Activated CD4-positive, alpha-beta T cell treated with anti-CD3 and anti-CD28 coated beads for 36 hours (primary cell): ENCODE data around the gene NEGR1. TPM values are rescaled to one million over a fixed set of nuclear protein-coding genes. Genes with fewer than 3 reads are reported as not detected.

Source experiments
- ATAC-seq: fragments of 200-7000 bp; cut with Tn5 transposase; one replicate; pipeline ENCODE4 v1.10.0; 2021; ENCODE audit warnings: mild to moderate bottlenecking, moderate library complexity
- CTCF ChIA-PET: fragments of 350-600 bp; sonication (Branson Sonifier 250); formaldehyde crosslinking; loops from one replicate; lab custom pipeline; 2021; ENCODE audit warnings: antibody characterized with exemption; lab: Charles Lee
- POLR2A ChIA-PET: fragments of 350-600 bp; sonication (Branson Sonifier 250); formaldehyde crosslinking; loops from one replicate; lab custom pipeline; 2021; ENCODE audit warnings: antibody characterized with exemption, inconsistent platforms; lab: Charles Lee
- DNase-seq: peaks from one replicate; pipeline ENCODE4 v3.0.0-alpha.2; 2020
- H3K27ac Mint-ChIP-seq: one replicate; pipeline ENCODE4 v1.8.0; 2021; ENCODE audit warnings: mixed read lengths
- H3K27me3 Mint-ChIP-seq: one replicate; pipeline ENCODE4 v1.8.0; 2021; ENCODE audit warnings: mixed read lengths
- H3K36me3 Mint-ChIP-seq: one replicate; pipeline ENCODE4 v1.8.0; 2021; ENCODE audit warnings: low read depth, mixed read lengths
- H3K4me1 Mint-ChIP-seq: one replicate; pipeline ENCODE4 v1.8.0; 2021; ENCODE audit warnings: mixed read lengths
- H3K4me3 Mint-ChIP-seq: one replicate; pipeline ENCODE4 v1.8.0; 2021; ENCODE audit warnings: mild to moderate bottlenecking, moderate library complexity, mixed read lengths
- H3K9me3 Mint-ChIP-seq: one replicate; pipeline ENCODE4 v1.8.0; 2021; ENCODE audit warnings: low read depth, mixed read lengths
- intact Hi-C, 2 experiments: fragments of 100-400 bp; cut with DNase I in 1 of 2; cut with micrococcal nuclease in 1 of 2; formaldehyde crosslinking; loops; one replicate each; pipeline versions ENCODE4 v1.14.2 to v1.15.1; 2022 to 2024; cut with DNase I, micrococcal nuclease
- total RNA-seq, 2 experiments: library from RNA; stranded (reverse); gene quantifications; one replicate each; pipeline ENCODE4 v1.2.3, GENCODE V29; 2021

NEGR1 gene
- total RNA-seq, 2 experiments from 2014 or later = not detected

- no peaks in the 10 kb centered on the region for H3K4me1 Mint-ChIP-seq
- no peak overlapping the region for H3K27ac Mint-ChIP-seq
- H3K27me3 Mint-ChIP-seq = no peaks in the 10 kb centered on the region
- ChIA-PET POLR2A (no interaction called here), CTCF (no interaction called here)
- H3K9me3 Mint-ChIP-seq = no peaks in the 10 kb centered on the region
- DNase-seq (no peak), ATAC-seq (no peak)
- H3K4me3 Mint-ChIP-seq = no peak overlapping the region
- H3K36me3 Mint-ChIP-seq = no peaks in the 10 kb centered on the region
- intact Hi-C loops = no loop called here
Observed at GRCh38 chr1:72064196-72065075, 217.9 kb downstream of the NEGR1 start.

- DNase-seq = no peak
- Mint-ChIP-seq H3K27ac (no peak overlapping the region), H3K4me1 (no peaks in the 10 kb centered on the region), H3K4me3 (no peak overlapping the region), H3K27me3 (no peaks in the 10 kb centered on the region), H3K9me3 (no peaks in the 10 kb centered on the region), H3K36me3 (no peaks in the 10 kb centered on the region)
- POLR2A ChIA-PET = no interaction called here
- CTCF ChIA-PET = no interaction called here
- intact Hi-C loops = no loop called here
- ATAC-seq = no peak
Observed at GRCh38 chr1:72063364-72064044, 218.8 kb downstream of the NEGR1 start.

GRCh38 chr1:72062584-72062983, 219.8 kb downstream of the NEGR1 start:
- ATAC-seq (no peak), DNase-seq (no peak)
- POLR2A ChIA-PET = no interaction called here
- no peaks in the 10 kb centered on the region for H3K27me3 Mint-ChIP-seq
- intact Hi-C loops = no loop called here
- no peaks in the 10 kb centered on the region for H3K36me3 Mint-ChIP-seq
- no peaks in the 10 kb centered on the region for H3K4me1 Mint-ChIP-seq
- H3K9me3 Mint-ChIP-seq = no peaks in the 10 kb centered on the region
- no peak overlapping the region for H3K27ac Mint-ChIP-seq
- CTCF ChIA-PET = no interaction called here
- H3K4me3 Mint-ChIP-seq = no peak overlapping the region

- Mint-ChIP-seq H3K36me3 (no peaks in the 10 kb centered on the region), H3K9me3 (no peaks in the 10 kb centered on the region), H3K27ac (no peak overlapping the region), H3K4me1 (no peaks in the 10 kb centered on the region), H3K27me3 (no peaks in the 10 kb centered on the region), H3K4me3 (no peak overlapping the region)
- no peak for DNase-seq
- intact Hi-C loops = no loop called here
- POLR2A ChIA-PET = no interaction called here
- ATAC-seq = no peak
- CTCF ChIA-PET = no interaction called here
Observed at GRCh38 chr1:72060466-72061245, 221.7 kb downstream of the NEGR1 start.

- DNase-seq (no peak), ATAC-seq (no peak)
- ChIA-PET CTCF (no interaction called here), POLR2A (no interaction called here)
- Mint-ChIP-seq H3K27ac (no peak overlapping the region), H3K4me1 (no peaks in the 10 kb centered on the region), H3K27me3 (no peaks in the 10 kb centered on the region), H3K4me3 (no peak overlapping the region), H3K36me3 (no peaks in the 10 kb centered on the region), H3K9me3 (no peaks in the 10 kb centered on the region)
- intact Hi-C loops = no loop called here
Observed at GRCh38 chr1:72056516-72056915, 225.8 kb downstream of the NEGR1 start.

- H3K27me3 Mint-ChIP-seq = no peaks in the 10 kb centered on the region
- intact Hi-C loops = no loop called here
- ATAC-seq (no peak), DNase-seq (no peak)
- H3K4me3 Mint-ChIP-seq = no peak overlapping the region
- no peak overlapping the region for H3K27ac Mint-ChIP-seq
- no peaks in the 10 kb centered on the region for H3K9me3 Mint-ChIP-seq
- ChIA-PET CTCF (interaction anchor here (0.9 kb wide), 1 partner anchor 27 kb away, joined by 3 read pairs; no protein-coding TSS in a partner anchor), POLR2A (no interaction called here)
- H3K36me3 Mint-ChIP-seq = no peaks in the 10 kb centered on the region
- H3K4me1 Mint-ChIP-seq = no peaks in the 10 kb centered on the region
Observed at GRCh38 chr1:72051538-72051937, 230.8 kb downstream of the NEGR1 start.

GRCh38 chr1:72050551-72050950, 231.8 kb downstream of the NEGR1 start:
- no peak for ATAC-seq
- ChIA-PET POLR2A (no interaction called here), CTCF (no interaction called here)
- Mint-ChIP-seq H3K27me3 (no peaks in the 10 kb centered on the region), H3K27ac (no peak overlapping the region), H3K4me1 (no peaks in the 10 kb centered on the region), H3K9me3 (no peaks in the 10 kb centered on the region), H3K36me3 (no peaks in the 10 kb centered on the region), H3K4me3 (no peak overlapping the region)
- intact Hi-C loops = no loop called here
- no peak for DNase-seq

- no peak overlapping the region for H3K4me3 Mint-ChIP-seq
Observed at GRCh38 chr1:72037745-72038343, 244.5 kb downstream of the NEGR1 start.

GRCh38 chr1:72034827-72035226, 247.5 kb downstream of the NEGR1 start:
- H3K4me1 Mint-ChIP-seq = no peaks in the 10 kb centered on the region
- intact Hi-C loops = loop anchor here in 1 of 2 experiments (5.0 kb wide), 2 partner anchors 448 to 943 kb away; no protein-coding TSS in a partner anchor
- no peaks in the 10 kb centered on the region for H3K36me3 Mint-ChIP-seq
- H3K9me3 Mint-ChIP-seq = no peaks in the 10 kb centered on the region
- no peak for ATAC-seq
- H3K27ac Mint-ChIP-seq = no peak overlapping the region
- no peaks in the 10 kb centered on the region for H3K27me3 Mint-ChIP-seq
- CTCF ChIA-PET = no interaction called here
- no peak overlapping the region for H3K4me3 Mint-ChIP-seq
- POLR2A ChIA-PET = no interaction called here
- no peak for DNase-seq

More at GRCh38 chr1:72037745-72038343, 244.5 kb downstream of the NEGR1 start:
- CTCF ChIA-PET = interaction anchor here (0.5 to 1.5 kb wide), 5 partner anchors 24 to 971 kb away, joined by 3 to 4 read pairs (median 3); no protein-coding TSS in a partner anchor
- H3K27ac Mint-ChIP-seq = no peak overlapping the region
- intact Hi-C loops = loop anchor here in 1 of 2 experiments (5.0 kb wide), 2 partner anchors 451 to 946 kb away; no protein-coding TSS in a partner anchor
- no peaks in the 10 kb centered on the region for H3K27me3 Mint-ChIP-seq
- DNase-seq (peak; percentile 38), ATAC-seq (no peak)
- no peaks in the 10 kb centered on the region for H3K4me1 Mint-ChIP-seq
- POLR2A ChIA-PET = no interaction called here
- H3K9me3 Mint-ChIP-seq = no peaks in the 10 kb centered on the region
- H3K36me3 Mint-ChIP-seq = no peaks in the 10 kb centered on the region

GRCh38 chr1:72023063-72023930, 259.0 kb downstream of the NEGR1 start:
- POLR2A ChIA-PET = no interaction called here
- DNase-seq = no peak
- no peak overlapping the region for H3K27ac Mint-ChIP-seq
- intact Hi-C loops = no loop called here
- ATAC-seq = no peak
- H3K4me1 Mint-ChIP-seq = no peaks in the 10 kb centered on the region
- H3K9me3 Mint-ChIP-seq = no peaks in the 10 kb centered on the region
- no peak overlapping the region for H3K4me3 Mint-ChIP-seq
- H3K27me3 Mint-ChIP-seq = no peaks in the 10 kb centered on the region
- CTCF ChIA-PET = interaction anchor here (1.0 kb wide), 1 partner anchor 28 kb away, joined by 3 read pairs; no protein-coding TSS in a partner anchor
- H3K36me3 Mint-ChIP-seq = no peaks in the 10 kb centered on the region
